ENCODE data around the gene NUFIP1. TPM values are rescaled to one million over a fixed set of nuclear protein-coding genes. Genes with fewer than 3 reads are reported as not detected.

The NUFIP1 gene
- total and polyA plus RNA-seq, 2 of the 8 experiments (the other 6 are each of a cell fraction or from before 2014, with no cell fraction given) = 4.6 to 16.6 TPM

GRCh38 chr13:44902738-44903137, 86.5 kb downstream of the NUFIP1 start:
- H3K36me3 ChIP-seq (ENCODE audit: control insufficient read depth in 2 of 4, insufficient read depth in 4 of 4, low read length in 3 of 4) = no peaks in the 10 kb centered on the region
- H4K8ac ChIP-seq (ENCODE audit: extremely low read depth, insufficient read depth, low read length) = no peak overlapping the region
- H2BK20ac ChIP-seq (ENCODE audit: low read length) = no peak overlapping the region
- H3K27me3 ChIP-seq (replicated peaks in 1 of 4; ENCODE audit: control insufficient read depth in 3 of 4, extremely low read depth in 1 of 4, insufficient read depth in 3 of 4, low read length in 3 of 4) = no peaks in the 10 kb centered on the region
- DNase-seq (ENCODE audit: low read depth in 1 of 2, low spot score in 2 of 2) = no peak
- H3K79me1 ChIP-seq (ENCODE audit: low read depth, low read length) = no peaks in the 10 kb centered on the region
- CTCF ChIA-PET (ENCODE audit: partially characterized antibody) = interaction anchor here (1.0 kb wide), 1 partner anchor 420 kb away, joined by 3 read pairs; no protein-coding TSS in a partner anchor
- no peak overlapping the region for H3K4me3 ChIP-seq (ENCODE audit: extremely low read depth in 1 of 4, insufficient read depth in 2 of 4, low read depth in 3 of 4, low read length in 4 of 4)
- H2AK5ac ChIP-seq (ENCODE audit: low read depth, low read length) = no peak overlapping the region
- no peak overlapping the region for H2BK120ac ChIP-seq (replicated peaks; ENCODE audit: low read depth, low read length)
- no peak overlapping the region for H2BK15ac ChIP-seq (ENCODE audit: low read length)
- POLR2A ChIA-PET (ENCODE audit: partially characterized antibody) = no interaction called here
- no peaks in the 10 kb centered on the region for H3K9me3 ChIP-seq (ENCODE audit: insufficient read depth in 2 of 2, low read depth in 1 of 2, low read length in 1 of 2)
- no peak overlapping the region for H4K5ac ChIP-seq (ENCODE audit: insufficient read length, low read depth, low read length)
- no peak overlapping the region for H3K18ac ChIP-seq (ENCODE audit: extremely low read depth, low read length)
- no peak overlapping the region for H3K27ac ChIP-seq (ENCODE audit: low read depth, low read length)
- H2BK12ac ChIP-seq (ENCODE audit: low read depth, low read length) = no peak overlapping the region
- 92% methylated on average over 6 of the region's 6 CpGs; no CpG with 5 or more reads in 1 of the 2 experiments for WGBS, 2 experiments (ENCODE audit: extremely low coverage in 1 of 2, insufficient coverage in 1 of 2, insufficient read length in 1 of 2, insufficient replicate concordance in 2 of 2, low coverage in 1 of 2, low lambda C conversion rate in 2 of 2, missing lambda C conversion rate in 1 of 2)
- no peak overlapping the region for H3K23ac ChIP-seq (ENCODE audit: insufficient read length)
- H3K4ac ChIP-seq (replicated peaks; ENCODE audit: insufficient read length, low read depth, low read length) = no peak overlapping the region
- H3K23me2 ChIP-seq (ENCODE audit: low read depth, low read length) = no peaks in the 10 kb centered on the region
- H2AFZ ChIP-seq (ENCODE audit: low read length) = no peak overlapping the region
- H2BK5ac ChIP-seq (ENCODE audit: low read depth, low read length) = no peak overlapping the region
- no peak overlapping the region for H3K56ac ChIP-seq (replicated peaks; ENCODE audit: insufficient read length, low read depth, low read length)
- H3K4me2 ChIP-seq (ENCODE audit: insufficient read depth in 1 of 2, low read depth in 2 of 2, low read length in 2 of 2) = no peak overlapping the region
- H4K20me1 ChIP-seq (replicated peaks in 1 of 2; ENCODE audit: control insufficient read depth in 1 of 2, insufficient read depth in 2 of 2, low read length in 2 of 2) = no peaks in the 10 kb centered on the region
- no peaks in the 10 kb centered on the region for H3K79me2 ChIP-seq (ENCODE audit: control insufficient read depth in 1 of 2, insufficient read depth in 2 of 2, low read length in 2 of 2)
- no peak overlapping the region for H3K14ac ChIP-seq (ENCODE audit: insufficient read length)
- no peak overlapping the region for H3K9ac ChIP-seq (replicated peaks in 1 of 4; ENCODE audit: extremely low read depth in 1 of 4, low read depth in 3 of 4, low read length in 3 of 4)
- no peak overlapping the region for H4K91ac ChIP-seq (replicated peaks; ENCODE audit: insufficient read length, low read length)
- peaks cover 0 to 6% (median 3%) of the 10 kb centered on the region in 4 experiments; a peak in 2 of 7 replicates for H3K4me1 ChIP-seq (replicated peaks in 1 of 4; ENCODE audit: control insufficient read depth in 3 of 4, insufficient read depth in 4 of 4, low read length in 3 of 4)
- no peak for FAIRE-seq
- TF ChIP-seq SRF (IDR thresholded peaks at IDR 0.05; ENCODE audit: low read depth, low read length) = no peak
- no peak for TF ChIP-seq CBX5 (IDR thresholded peaks at IDR 0.05; ENCODE audit: low read depth, low read length)
- no peak for TF ChIP-seq SIRT6 (IDR thresholded peaks at IDR 0.05; ENCODE audit: low read length)
- no peak for TF ChIP-seq JUN (IDR thresholded peaks at IDR 0.05; ENCODE audit: low read depth, low read length)
- no peak for TF ChIP-seq TAF7 (optimal IDR thresholded peaks at IDR 0.05; ENCODE audit: borderline replicate concordance, low read depth, low read length)
- no peak for TF ChIP-seq TBP (IDR thresholded peaks at IDR 0.05; ENCODE audit: low read depth, low read length)
- no peak for TF ChIP-seq TCF12 (IDR thresholded peaks at IDR 0.05; ENCODE audit: low read depth, low read length)
- TF ChIP-seq GABPA (IDR thresholded peaks at IDR 0.05; ENCODE audit: borderline replicate concordance, insufficient read depth, low read length) = no peak
